ENCODE results near the gene TNNI3K.
"Not testable (repeated sequence)": the region's sequence is repeated elsewhere in the genome, so short reads cannot be mapped to it uniquely, and the experiment has no call there.

TNNI3K gene

GRCh38 chr1:74235153-74235552 lies at the start of gene TNNI3K:
Gene TNNI3K (plus strand): TSS chr1:74235387. CDS start chr1:74235452, 65 bp downstream.
- DNase-seq = no peak

- no peak for DNase-seq
These were observed 41.3 kb upstream of the TNNI3K start for GRCh38 chr1:74193908-74194307.

GRCh38 chr1:74195339-74195738 lies 39.8 kb upstream of the TNNI3K start:
- no peak for DNase-seq

- no peak for DNase-seq
These were observed 37.9 kb upstream of the TNNI3K start for GRCh38 chr1:74197255-74197654.

- peak; percentile 95 for DNase-seq
These were observed 37.3 kb upstream of the TNNI3K start, which contains the start of the genes FPGT and LRRIQ3 for GRCh38 chr1:74197657-74198552. Gene FPGT (plus strand): TSS chr1:74198242. CDS start chr1:74198279, 37 bp downstream. Gene LRRIQ3 (minus strand): TSS chr1:74198176. CDS start chr1:74183684, 14,492 bp downstream.

GRCh38 chr1:74199504-74199903 lies 35.7 kb upstream of the TNNI3K start:
- no peak for DNase-seq

GRCh38 chr1:74205266-74205665 lies 29.9 kb upstream of the TNNI3K start:
- DNase-seq = no peak

GRCh38 chr1:74215229-74215628 lies 20.0 kb upstream of the TNNI3K start:
- no peak for DNase-seq

- DNase-seq = no peak
These were observed 12.5 kb upstream of the TNNI3K start for GRCh38 chr1:74222701-74223100.

GRCh38 chr1:74223453-74223852 lies 11.7 kb upstream of the TNNI3K start:
- DNase-seq = no peak

GRCh38 chr1:74236440-74236839 lies 1.3 kb downstream of the TNNI3K start:
- DNase-seq = no peak

GRCh38 chr1:74237035-74237434 lies 1.8 kb downstream of the TNNI3K start:
- DNase-seq = no peak

GRCh38 chr1:74237787-74238186 lies 2.6 kb downstream of the TNNI3K start:
- no peak for DNase-seq

- DNase-seq = no peak
These were observed 10.1 kb downstream of the TNNI3K start for GRCh38 chr1:74245168-74245772.

- no peak for DNase-seq
These were observed 11.1 kb downstream of the TNNI3K start for GRCh38 chr1:74246315-74246714.

- DNase-seq = no peak
These were observed 12.8 kb downstream of the TNNI3K start for GRCh38 chr1:74247881-74248528.

GRCh38 chr1:74253243-74253824 lies 18.1 kb downstream of the TNNI3K start:
- not testable (repeated sequence) for DNase-seq

GRCh38 chr1:74266001-74266400 lies 30.8 kb downstream of the TNNI3K start:
- DNase-seq = no peak

GRCh38 chr1:74271503-74271902 lies 36.3 kb downstream of the TNNI3K start:
- no peak for DNase-seq

GRCh38 chr1:74280642-74281396 lies 45.6 kb downstream of the TNNI3K start:
- no peak for DNase-seq

GRCh38 chr1:74286414-74286813 lies 51.2 kb downstream of the TNNI3K start:
- no peak for DNase-seq

- no peak for DNase-seq
These were observed 79.3 kb downstream of the TNNI3K start for GRCh38 chr1:74314438-74314837.

All from stimulated activated CD4-positive, alpha-beta T cell treated with anti-CD3 and anti-CD28 coated beads, Interleukin-4, amount 100 ng/mL, for 24 hours (primary cell).